A673 (cell line): ENCODE data around the gene PPP2R5C. TPM values are rescaled to one million over a fixed set of nuclear protein-coding genes. Genes with fewer than 3 reads are reported as not detected.

Source experiments
- BruUV-seq: library from RNA; stranded (reverse); fragments of 400-500 nt; replicated peaks from 2 replicates; lab custom pipeline; 2021; lab: Mats Ljungman, UMichigan
- CTCF ChIA-PET: fragments of 300-600 bp; sonication (Branson Sonifier 250); formaldehyde crosslinking; loops from one replicate; lab custom pipeline; 2022; ENCODE audit warnings: antibody characterized with exemption; lab: Charles Lee
- POLR2A ChIA-PET: fragments of 300-600 bp; sonication (Branson Sonifier 250); formaldehyde crosslinking; loops from one replicate; lab custom pipeline; 2022; ENCODE audit warnings: antibody characterized with exemption; ENCODE audit not compliant: low non-redundant PET; lab: Charles Lee
- DNase-seq: peaks from one replicate; pipeline ENCODE4 v3.0.0-alpha.2; 2015; ENCODE audit warnings: low spot score
- H3K27ac ChIP-seq: fragments of 200-600 bp; sonication (generic); 2 replicates; pipeline ENCODE4 v1.5.1; 2016; ENCODE audit warnings: mixed run types, low read depth, mild to moderate bottlenecking, mixed read lengths, antibody characterized with exemption, low read length; ENCODE audit not compliant: poor library complexity, severe bottlenecking
- H3K27me3 ChIP-seq: fragments of 200-600 bp; sonication (generic); replicated peaks from 2 replicates; pipeline ENCODE4 v1.6.1; 2017; ENCODE audit warnings: mixed run types, low read depth, mild to moderate bottlenecking, mixed read lengths, antibody characterized with exemption, low read length; ENCODE audit not compliant: insufficient read depth, poor library complexity
- H3K36me3 ChIP-seq: fragments of 200-600 bp; sonication (generic); 2 replicates; pipeline ENCODE4 v1.6.1; 2016; ENCODE audit warnings: mixed run types, mild to moderate bottlenecking, mixed read lengths, antibody characterized with exemption, low read length; ENCODE audit not compliant: insufficient read depth, poor library complexity, severe bottlenecking
- H3K4me1 ChIP-seq: fragments of 200-600 bp; sonication (generic); 2 replicates; pipeline ENCODE4 v1.6.1; 2017; ENCODE audit warnings: mixed run types, mild to moderate bottlenecking, mixed read lengths, antibody characterized with exemption, low read length; ENCODE audit not compliant: insufficient read depth, poor library complexity, severe bottlenecking
- H3K4me3 ChIP-seq: fragments of 200-600 bp; sonication (generic); 2 replicates; pipeline ENCODE4 v1.5.1; 2016; ENCODE audit warnings: low read depth, mixed run types, mild to moderate bottlenecking, mixed read lengths, low read length; ENCODE audit not compliant: poor library complexity, severe bottlenecking
- H3K9me3 ChIP-seq: fragments of 200-600 bp; sonication (generic); 2 replicates; pipeline ENCODE4 v1.6.1; 2016; ENCODE audit warnings: mixed run types, low read depth, mild to moderate bottlenecking, mixed read lengths, antibody characterized with exemption, low read length; ENCODE audit not compliant: poor library complexity, severe bottlenecking
- EZH2 ChIP-seq: fragments of 200-600 bp; sonication (generic); IDR thresholded peaks from 2 replicates; pipeline ENCODE4 v1.6.1; 2017; ENCODE audit warnings: borderline replicate concordance, low read depth, mild to moderate bottlenecking, mixed read lengths, antibody characterized with exemption, low read length; ENCODE audit not compliant: poor library complexity, severe bottlenecking
- intact Hi-C: fragments of 100-400 bp; cut with micrococcal nuclease; formaldehyde crosslinking; loops from one replicate; pipeline ENCODE4 v1.10.0; 2022; ENCODE audit not compliant: unreplicated experiment
- total RNA-seq: library from RNA; stranded (reverse); gene quantifications from 2 replicates; pipeline ENCODE4 v1.2.3, GENCODE V29; 2021
- TF ChIP-seq, protein P1 (sequence below): fragments of 300-800, 200-600 bp; sonication (generic); conservative IDR thresholded peaks from 2 replicates; pipeline ENCODE4 v1.5.1; 2017; ENCODE audit warnings: low read depth, mild to moderate bottlenecking, antibody characterized with exemption, low read length, moderate library complexity, mixed read lengths

PPP2R5C gene
- total RNA-seq, 1 experiment from 2014 or later = 113 TPM

DNA sequence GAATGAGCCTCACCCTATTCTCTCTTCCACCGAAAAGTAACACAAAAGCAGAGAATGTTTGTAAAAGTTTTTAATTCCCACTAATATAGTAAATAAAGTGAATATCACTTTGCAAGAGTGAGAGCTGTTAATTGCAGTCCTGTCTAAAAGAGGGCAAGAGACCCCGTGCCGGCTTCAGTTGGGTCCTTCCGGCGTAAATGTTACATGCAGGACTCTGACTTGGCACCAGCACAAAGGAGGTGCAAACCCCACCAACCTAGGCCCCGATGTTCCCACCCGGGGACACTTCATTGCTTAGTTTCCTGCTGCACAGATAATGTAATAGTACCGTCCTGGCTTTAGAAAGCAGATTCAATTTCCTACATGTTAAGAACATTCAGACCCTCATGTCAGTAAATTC lies 136.9 kb downstream of the PPP2R5C start:
- H3K36me3 ChIP-seq = peaks cover 59% of the 10 kb centered on the region
- H3K27me3 ChIP-seq = no peaks in the 10 kb centered on the region
- H3K9me3 ChIP-seq = no peaks in the 10 kb centered on the region
- intact Hi-C loops = no loop called here
- no TSS peak for BruUV-seq
- ChIA-PET POLR2A (no interaction called here), CTCF (no interaction called here)
- no peak overlapping the region for H3K4me3 ChIP-seq
- no peaks in the 10 kb centered on the region for H3K4me1 ChIP-seq
- no peak for DNase-seq
- H3K27ac ChIP-seq = no peak overlapping the region
- TF ChIP-seq EZH2 = no peak
- TF ChIP-seq, protein P1, sequence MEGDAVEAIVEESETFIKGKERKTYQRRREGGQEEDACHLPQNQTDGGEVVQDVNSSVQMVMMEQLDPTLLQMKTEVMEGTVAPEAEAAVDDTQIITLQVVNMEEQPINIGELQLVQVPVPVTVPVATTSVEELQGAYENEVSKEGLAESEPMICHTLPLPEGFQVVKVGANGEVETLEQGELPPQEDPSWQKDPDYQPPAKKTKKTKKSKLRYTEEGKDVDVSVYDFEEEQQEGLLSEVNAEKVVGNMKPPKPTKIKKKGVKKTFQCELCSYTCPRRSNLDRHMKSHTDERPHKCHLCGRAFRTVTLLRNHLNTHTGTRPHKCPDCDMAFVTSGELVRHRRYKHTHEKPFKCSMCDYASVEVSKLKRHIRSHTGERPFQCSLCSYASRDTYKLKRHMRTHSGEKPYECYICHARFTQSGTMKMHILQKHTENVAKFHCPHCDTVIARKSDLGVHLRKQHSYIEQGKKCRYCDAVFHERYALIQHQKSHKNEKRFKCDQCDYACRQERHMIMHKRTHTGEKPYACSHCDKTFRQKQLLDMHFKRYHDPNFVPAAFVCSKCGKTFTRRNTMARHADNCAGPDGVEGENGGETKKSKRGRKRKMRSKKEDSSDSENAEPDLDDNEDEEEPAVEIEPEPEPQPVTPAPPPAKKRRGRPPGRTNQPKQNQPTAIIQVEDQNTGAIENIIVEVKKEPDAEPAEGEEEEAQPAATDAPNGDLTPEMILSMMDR = no peak

DNA sequence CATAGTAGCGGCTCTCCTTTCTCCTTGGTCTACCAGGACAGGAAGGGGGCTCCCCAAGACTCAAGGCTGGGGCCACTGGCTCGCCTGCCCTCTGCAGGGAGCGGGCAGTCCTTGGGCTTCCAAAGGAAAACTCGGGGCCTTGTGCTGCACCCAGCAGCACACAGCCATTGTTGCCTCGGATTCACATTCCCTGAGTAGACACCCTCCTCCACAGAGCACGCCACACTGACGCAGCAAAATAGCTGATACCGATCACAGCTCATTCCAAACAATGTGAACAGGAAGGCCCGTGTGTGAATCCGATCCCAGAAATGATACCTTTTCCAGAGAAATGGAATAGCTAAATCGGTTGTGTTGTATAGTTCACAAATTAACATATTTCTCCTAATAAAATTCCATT lies 137.8 kb downstream of the PPP2R5C start:
- Histone ChIP-seq H3K27ac (no peak overlapping the region), H3K4me3 (no peak overlapping the region), H3K36me3 (peaks cover 59% of the 10 kb centered on the region), H3K4me1 (no peaks in the 10 kb centered on the region), H3K27me3 (no peaks in the 10 kb centered on the region), H3K9me3 (no peaks in the 10 kb centered on the region)
- BruUV-seq = no TSS peak
- POLR2A ChIA-PET = interaction anchor here (0.7 kb wide), 1 partner anchor 84 kb away, joined by 3 read pairs; no protein-coding TSS in a partner anchor
- no peak for TF ChIP-seq EZH2
- intact Hi-C loops = no loop called here
- no peak for DNase-seq
- CTCF ChIA-PET = no interaction called here

DNA sequence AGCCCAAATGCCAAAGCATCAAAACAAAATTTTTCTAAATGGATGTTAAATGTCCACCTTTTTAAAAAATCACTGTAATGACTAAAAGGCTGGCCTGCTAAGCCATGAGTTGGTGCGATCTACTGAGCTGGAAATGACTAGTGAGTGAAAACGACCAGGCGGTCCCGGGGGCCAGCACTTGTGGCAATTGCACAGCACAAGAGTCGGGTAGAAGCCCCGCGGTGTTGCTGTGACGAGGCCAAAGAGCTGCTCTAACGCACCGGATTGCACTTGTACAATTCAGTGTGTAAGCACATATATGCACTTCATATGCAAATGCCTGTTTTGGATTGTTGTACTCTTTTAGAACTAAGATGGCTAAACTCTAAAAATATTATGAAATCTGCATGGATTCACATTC lies 138.7 kb downstream of the PPP2R5C start:
- intact Hi-C loops = no loop called here
- Histone ChIP-seq H3K4me1 (no peaks in the 10 kb centered on the region), H3K4me3 (no peak overlapping the region), H3K9me3 (no peaks in the 10 kb centered on the region), H3K27me3 (no peaks in the 10 kb centered on the region), H3K36me3 (peaks cover 53% of the 10 kb centered on the region), H3K27ac (no peak overlapping the region)
- ChIA-PET CTCF (no interaction called here), POLR2A (no interaction called here)
- no TSS peak for BruUV-seq
- no peak for DNase-seq
- no peak for TF ChIP-seq EZH2
- TF ChIP-seq, protein P1 = no peak

DNA sequence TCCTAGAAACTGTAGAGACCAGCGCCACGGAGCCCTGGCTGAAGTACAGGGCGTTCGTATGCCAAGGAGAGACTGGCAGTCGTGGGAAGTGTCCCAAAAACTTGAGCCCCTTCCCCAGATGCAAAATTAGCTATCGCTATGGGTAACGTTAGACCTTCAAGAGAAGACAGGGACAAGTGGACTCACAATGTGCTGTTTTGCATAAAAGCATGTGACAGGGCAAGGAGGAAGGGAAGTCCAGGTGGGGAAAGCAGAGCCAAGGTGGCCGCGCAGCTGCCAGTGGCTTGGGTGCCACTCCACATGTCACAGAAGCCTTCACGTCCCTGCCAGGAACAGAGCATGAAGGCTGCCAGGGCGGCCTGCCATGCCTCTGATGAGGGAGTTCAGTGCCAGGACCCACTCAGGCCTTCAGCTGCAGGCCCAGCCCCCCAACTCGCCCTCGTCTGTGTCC lies 141.6 kb downstream of the PPP2R5C start:
- Histone ChIP-seq H3K27ac (no peak overlapping the region), H3K36me3 (peaks cover 48% of the 10 kb centered on the region), H3K9me3 (no peaks in the 10 kb centered on the region), H3K27me3 (no peaks in the 10 kb centered on the region), H3K4me1 (no peaks in the 10 kb centered on the region), H3K4me3 (no peak overlapping the region)
- no TSS peak for BruUV-seq
- POLR2A ChIA-PET = no interaction called here
- DNase-seq = no peak
- intact Hi-C loops = no loop called here
- no peak for TF ChIP-seq EZH2
- TF ChIP-seq, protein P1 = no peak
- CTCF ChIA-PET = no interaction called here
